GM12878 (cell line): Measurements from ENCODE around the gene PDE6C. TPM values are rescaled to one million over a fixed set of nuclear protein-coding genes. Genes with fewer than 3 reads are reported as not detected.

Experiments used
- ATAC-seq: fragments of 200-7000 bp; cut with Tn5 transposase; 3 replicates; pipeline ENCODE4 v1.9.1; 2020; ENCODE audit warnings: mild to moderate bottlenecking, moderate library complexity
- BruUV-seq: library from RNA; stranded (reverse); fragments of 400-500 nt; replicated peaks from 2 replicates; lab custom pipeline; 2021; lab: Mats Ljungman, UMichigan
- CTCF ChIA-PET: fragments of 300-600 bp; sonication (Branson Sonifier 250); formaldehyde crosslinking; extraction: SDS; loops from one replicate; lab custom pipeline; 2021; ENCODE audit warnings: inconsistent platforms; lab: Yijun Ruan, JAX
- POLR2A ChIA-PET: fragments of 350-600 bp; formaldehyde crosslinking; extraction: SDS; loops from one replicate; lab custom pipeline; 2021; ENCODE audit warnings: inconsistent platforms; lab: Charles Lee
- RAD21 ChIA-PET: fragments of 300-600 bp; sonication (Branson Sonifier 250); formaldehyde crosslinking; loops from one replicate; lab custom pipeline; 2023; ENCODE audit warnings: antibody characterized with exemption; ENCODE audit not compliant: unreplicated experiment; lab: Charles Lee
- SMC1A ChIA-PET: fragments of 300-600 bp; sonication (Branson Sonifier 250); formaldehyde crosslinking; loops from one replicate; lab custom pipeline; 2023; ENCODE audit not compliant: unreplicated experiment, uncharacterized antibody; lab: Charles Lee
- DNase-seq: peaks from one replicate; pipeline ENCODE4 v3.0.0-alpha.2; 2011; ENCODE audit warnings: low read depth, low spot score
- FAIRE-seq: peaks from 3 replicates; lab custom pipeline; 2011; peaks lifted over from hg19 to GRCh38; lab: Jason Lieb, UNC
- H2AFZ ChIP-seq: 2 replicates; pipeline ENCODE4 v1.6.0; 2011; ENCODE audit warnings: low read depth, low read length, control low read depth; ENCODE audit not compliant: control insufficient read depth
- H3K27ac ChIP-seq: 2 replicates; pipeline ENCODE4 v1.5.1; 2011; ENCODE audit warnings: control low read depth; ENCODE audit not compliant: control insufficient read depth, insufficient read depth
- H3K27me3 ChIP-seq, 2 experiments: replicated peaks in 1 of 2; 2 replicates each; pipeline versions ENCODE4 v1.6.0 to v1.6.1; 2011; ENCODE audit warnings: low read length in 1 of 2; ENCODE audit not compliant: control insufficient read depth in 2 of 2, insufficient read depth in 2 of 2
- H3K36me3 ChIP-seq, 2 experiments: 2 replicates each; pipeline ENCODE4 v1.5.1; 2011; ENCODE audit warnings: low read length in 1 of 2; ENCODE audit not compliant: control insufficient read depth in 2 of 2, insufficient read depth in 2 of 2
- H3K4me1 ChIP-seq: 2 replicates; pipeline ENCODE4 v1.6.1; 2011; ENCODE audit warnings: mild to moderate bottlenecking, low read length, moderate library complexity, mixed read lengths; ENCODE audit not compliant: control insufficient read depth, insufficient read depth
- H3K4me2 ChIP-seq: 2 replicates; pipeline ENCODE4 v1.6.0; 2011; ENCODE audit warnings: control low read depth; ENCODE audit not compliant: control insufficient read depth, insufficient read depth
- H3K4me3 ChIP-seq: fragments of 200-600 bp; sonication (generic); 2 replicates; pipeline ENCODE4 v1.5.1; 2016
- H3K79me2 ChIP-seq: 2 replicates; pipeline ENCODE4 v1.6.0; 2011; ENCODE audit warnings: low read length; ENCODE audit not compliant: control insufficient read depth, insufficient read depth
- H3K9ac ChIP-seq: 2 replicates; pipeline ENCODE4 v1.8.0; 2011; ENCODE audit warnings: low read length, control low read depth, mixed read lengths; ENCODE audit not compliant: control insufficient read depth, insufficient read depth
- H3K9me3 ChIP-seq: replicated peaks from 3 replicates; pipeline ENCODE4 v1.5.1; 2011; ENCODE audit warnings: mild to moderate bottlenecking, low read length; ENCODE audit not compliant: control insufficient read depth, insufficient read depth
- H4K20me1 ChIP-seq: 2 replicates; pipeline ENCODE4 v1.6.0; 2011; ENCODE audit not compliant: control insufficient read depth, insufficient read depth
- BRCA1 ChIP-seq: IDR thresholded peaks from 2 replicates; pipeline ENCODE4 v1.6.1; 2011; ENCODE audit warnings: low read depth, low read length, improper control_type of control experiment
- EGR1 ChIP-seq, 2 experiments: IDR thresholded peaks; 1 replicate in 1 of 2; 2 replicates in 1 of 2; pipeline ENCODE4 v1.6.1; 2011 to 2012; ENCODE audit warnings: low read depth in 2 of 2, low read length in 2 of 2, borderline replicate concordance in 1 of 2, mild to moderate bottlenecking in 1 of 2, moderate library complexity in 1 of 2
- EP300 ChIP-seq, 2 experiments: fragments of 150-350 bp in 1 of 2; IDR thresholded peaks; 2 replicates each; pipeline ENCODE4 v1.6.1; 2011 to 2012; ENCODE audit warnings: low read depth in 2 of 2, low read length in 2 of 2, borderline replicate concordance in 1 of 2, improper control_type of control experiment in 1 of 2, inconsistent platforms in 1 of 2; ENCODE audit not compliant: control insufficient read depth in 1 of 2
- MEF2A ChIP-seq: IDR thresholded peaks from 2 replicates; pipeline ENCODE4 v1.6.1; 2011; ENCODE audit warnings: low read depth, mild to moderate bottlenecking, low read length, moderate library complexity; ENCODE audit not compliant: insufficient read depth
- NFYA ChIP-seq: IDR thresholded peaks from 2 replicates; pipeline ENCODE4 v1.6.1; 2011; ENCODE audit warnings: low read depth, mild to moderate bottlenecking, low read length, improper control_type of control experiment, borderline replicate concordance
- SUZ12 ChIP-seq: fragments of 200-600 bp; sonication (generic); IDR thresholded peaks from one replicate; pipeline ENCODE4 v1.6.1; 2018; ENCODE audit warnings: antibody characterized with exemption, mild to moderate bottlenecking; ENCODE audit not compliant: unreplicated experiment
- TCF7 ChIP-seq: IDR thresholded peaks from 2 replicates; pipeline ENCODE4 v1.6.1; 2014; ENCODE audit warnings: antibody characterized with exemption, borderline replicate concordance
- WGBS: methylation state at CpG from one replicate; pipeline ENCODE4 v1.1.6; 2016; ENCODE audit warnings: low lambda C conversion rate; ENCODE audit not compliant: insufficient replicate concordance, insufficient coverage; ENCODE audit errors: missing lambda C conversion rate; 5-methylcytosine and 5-hydroxymethylcytosine counted together
- in situ Hi-C: fragments of 300-500 bp; cut with MboI; formaldehyde crosslinking; loops from 9 replicates; pipeline ENCODE4 v1.14.3; 2018; ENCODE audit warnings: mixed read lengths
- intact Hi-C: fragments of 100-400 bp; cut with micrococcal nuclease; formaldehyde crosslinking; loops from one replicate; pipeline ENCODE4 v1.14.2; 2022; ENCODE audit not compliant: unreplicated experiment
- polyA plus RNA-seq, 11 experiments: library from polyadenylated mRNA; depleted of rRNA in 4 of 11; unstranded in 6 of 11; stranded (reverse) in 5 of 11; fragments of >200 nt; fragmentation: Nextera tagmentation in 4 of 11; fragmentation: Illumina TruSeq in 1 of 11; extraction: Ambion mirVana in 4 of 11; extraction: Trizol in 1 of 11; gene quantifications; 1 replicate in 1 of 11; 2 replicates in 10 of 11; pipeline versions ENCODE4 v1.2.1 to v1.2.3, GENCODE V29; 2011 to 2016; ENCODE audit warnings: inconsistent platforms in 2 of 11, missing spikeins in 2 of 11, low read depth in 1 of 11
- total RNA-seq, 4 experiments: library from RNA; depleted of rRNA in 3 of 4; stranded (reverse); fragments of >200 nt in 3 of 4; fragmentation: Illumina TruSeq in 1 of 4; extraction: Trizol in 1 of 4; gene quantifications; 2 replicates each; pipeline versions ENCODE4 v1.2.1 to v1.2.3, GENCODE V29; 2013 to 2021
- TF ChIP-seq, protein P1 (sequence below): fragments of 150-350 bp; IDR thresholded peaks from 2 replicates; pipeline ENCODE4 v1.6.1; 2014; ENCODE audit warnings: mild to moderate bottlenecking, low read depth, low read length
- TF ChIP-seq, protein P2 (sequence below): fragments of 450-650 bp; IDR thresholded peaks from 2 replicates; pipeline ENCODE4 v1.6.1; 2017; ENCODE audit warnings: mild to moderate bottlenecking, moderate library complexity
- TF ChIP-seq, protein P3 (sequence below): IDR thresholded peaks from 2 replicates; pipeline ENCODE4 v1.6.1; 2012; ENCODE audit warnings: mild to moderate bottlenecking, low read depth, low read length

PDE6C gene
- total and polyA plus RNA-seq, 10 of the 15 experiments (the other 5 are each of a cell fraction or from before 2014, with no cell fraction given): not detected

DNA sequence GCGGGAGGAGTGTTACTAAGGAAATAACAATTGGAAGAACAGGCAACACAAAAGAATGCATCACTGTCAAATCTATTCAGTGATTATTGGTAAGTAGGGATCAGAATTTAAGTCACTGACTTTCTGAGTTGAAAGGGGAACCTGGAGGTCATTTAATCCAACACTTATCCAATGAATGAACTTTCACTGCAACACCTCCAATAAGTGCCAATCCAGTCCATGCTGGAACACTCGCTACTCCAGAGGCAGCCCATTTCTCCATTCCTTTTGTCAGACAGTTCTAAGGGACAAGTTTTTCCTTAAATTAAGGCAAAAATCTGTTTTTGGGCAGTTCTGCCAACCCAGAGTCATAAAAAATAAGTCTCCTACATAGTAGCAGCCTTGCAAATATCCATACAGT lies 60.6 kb downstream of the PDE6C start:
- BruUV-seq: no TSS peak

More for the DNA sequence above, 60.6 kb downstream of the PDE6C start:
- no peak for ATAC-seq
- Histone ChIP-seq H2AFZ (no peak overlapping the region), H3K9ac (no peak overlapping the region), H3K36me3 (peaks cover 0 to 5% of the 10 kb centered on the region in 2 experiments; a peak in 1 of 4 replicates), H3K4me3 (no peak overlapping the region), H3K9me3 (no peaks in the 10 kb centered on the region), H4K20me1 (no peaks in the 10 kb centered on the region), H3K27ac (no peak overlapping the region), H3K79me2 (no peaks in the 10 kb centered on the region), H3K27me3 (no peaks in the 10 kb centered on the region), H3K4me1 (no peaks in the 10 kb centered on the region), H3K4me2 (no peak overlapping the region)
- in situ Hi-C loops: no loop called here
- TF ChIP-seq BRCA1 (no peak), NFYA (no peak), MEF2A (no peak), EGR1 (IDR thresholded peaks at IDR 0.05; ENCODE audit: borderline replicate concordance in 1 of 2, low read depth in 2 of 2, low read length in 2 of 2) (no peak), TCF7 (no peak), SUZ12 (no peak), EP300 (IDR thresholded peaks at IDR 0.05; ENCODE audit: borderline replicate concordance in 1 of 2, control insufficient read depth in 1 of 2, low read depth in 2 of 2, low read length in 2 of 2) (no peak)
- TF ChIP-seq, protein P1, sequence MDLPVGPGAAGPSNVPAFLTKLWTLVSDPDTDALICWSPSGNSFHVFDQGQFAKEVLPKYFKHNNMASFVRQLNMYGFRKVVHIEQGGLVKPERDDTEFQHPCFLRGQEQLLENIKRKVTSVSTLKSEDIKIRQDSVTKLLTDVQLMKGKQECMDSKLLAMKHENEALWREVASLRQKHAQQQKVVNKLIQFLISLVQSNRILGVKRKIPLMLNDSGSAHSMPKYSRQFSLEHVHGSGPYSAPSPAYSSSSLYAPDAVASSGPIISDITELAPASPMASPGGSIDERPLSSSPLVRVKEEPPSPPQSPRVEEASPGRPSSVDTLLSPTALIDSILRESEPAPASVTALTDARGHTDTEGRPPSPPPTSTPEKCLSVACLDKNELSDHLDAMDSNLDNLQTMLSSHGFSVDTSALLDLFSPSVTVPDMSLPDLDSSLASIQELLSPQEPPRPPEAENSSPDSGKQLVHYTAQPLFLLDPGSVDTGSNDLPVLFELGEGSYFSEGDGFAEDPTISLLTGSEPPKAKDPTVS: no peak
- TF ChIP-seq, protein P2, sequence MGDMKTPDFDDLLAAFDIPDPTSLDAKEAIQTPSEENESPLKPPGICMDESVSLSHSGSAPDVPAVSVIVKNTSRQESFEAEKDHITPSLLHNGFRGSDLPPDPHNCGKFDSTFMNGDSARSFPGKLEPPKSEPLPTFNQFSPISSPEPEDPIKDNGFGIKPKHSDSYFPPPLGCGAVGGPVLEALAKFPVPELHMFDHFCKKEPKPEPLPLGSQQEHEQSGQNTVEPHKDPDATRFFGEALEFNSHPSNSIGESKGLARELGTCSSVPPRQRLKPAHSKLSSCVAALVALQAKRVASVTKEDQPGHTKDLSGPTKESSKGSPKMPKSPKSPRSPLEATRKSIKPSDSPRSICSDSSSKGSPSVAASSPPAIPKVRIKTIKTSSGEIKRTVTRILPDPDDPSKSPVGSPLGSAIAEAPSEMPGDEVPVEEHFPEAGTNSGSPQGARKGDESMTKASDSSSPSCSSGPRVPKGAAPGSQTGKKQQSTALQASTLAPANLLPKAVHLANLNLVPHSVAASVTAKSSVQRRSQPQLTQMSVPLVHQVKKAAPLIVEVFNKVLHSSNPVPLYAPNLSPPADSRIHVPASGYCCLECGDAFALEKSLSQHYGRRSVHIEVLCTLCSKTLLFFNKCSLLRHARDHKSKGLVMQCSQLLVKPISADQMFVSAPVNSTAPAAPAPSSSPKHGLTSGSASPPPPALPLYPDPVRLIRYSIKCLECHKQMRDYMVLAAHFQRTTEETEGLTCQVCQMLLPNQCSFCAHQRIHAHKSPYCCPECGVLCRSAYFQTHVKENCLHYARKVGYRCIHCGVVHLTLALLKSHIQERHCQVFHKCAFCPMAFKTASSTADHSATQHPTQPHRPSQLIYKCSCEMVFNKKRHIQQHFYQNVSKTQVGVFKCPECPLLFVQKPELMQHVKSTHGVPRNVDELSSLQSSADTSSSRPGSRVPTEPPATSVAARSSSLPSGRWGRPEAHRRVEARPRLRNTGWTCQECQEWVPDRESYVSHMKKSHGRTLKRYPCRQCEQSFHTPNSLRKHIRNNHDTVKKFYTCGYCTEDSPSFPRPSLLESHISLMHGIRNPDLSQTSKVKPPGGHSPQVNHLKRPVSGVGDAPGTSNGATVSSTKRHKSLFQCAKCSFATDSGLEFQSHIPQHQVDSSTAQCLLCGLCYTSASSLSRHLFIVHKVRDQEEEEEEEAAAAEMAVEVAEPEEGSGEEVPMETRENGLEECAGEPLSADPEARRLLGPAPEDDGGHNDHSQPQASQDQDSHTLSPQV: no peak
- TF ChIP-seq, protein P3, sequence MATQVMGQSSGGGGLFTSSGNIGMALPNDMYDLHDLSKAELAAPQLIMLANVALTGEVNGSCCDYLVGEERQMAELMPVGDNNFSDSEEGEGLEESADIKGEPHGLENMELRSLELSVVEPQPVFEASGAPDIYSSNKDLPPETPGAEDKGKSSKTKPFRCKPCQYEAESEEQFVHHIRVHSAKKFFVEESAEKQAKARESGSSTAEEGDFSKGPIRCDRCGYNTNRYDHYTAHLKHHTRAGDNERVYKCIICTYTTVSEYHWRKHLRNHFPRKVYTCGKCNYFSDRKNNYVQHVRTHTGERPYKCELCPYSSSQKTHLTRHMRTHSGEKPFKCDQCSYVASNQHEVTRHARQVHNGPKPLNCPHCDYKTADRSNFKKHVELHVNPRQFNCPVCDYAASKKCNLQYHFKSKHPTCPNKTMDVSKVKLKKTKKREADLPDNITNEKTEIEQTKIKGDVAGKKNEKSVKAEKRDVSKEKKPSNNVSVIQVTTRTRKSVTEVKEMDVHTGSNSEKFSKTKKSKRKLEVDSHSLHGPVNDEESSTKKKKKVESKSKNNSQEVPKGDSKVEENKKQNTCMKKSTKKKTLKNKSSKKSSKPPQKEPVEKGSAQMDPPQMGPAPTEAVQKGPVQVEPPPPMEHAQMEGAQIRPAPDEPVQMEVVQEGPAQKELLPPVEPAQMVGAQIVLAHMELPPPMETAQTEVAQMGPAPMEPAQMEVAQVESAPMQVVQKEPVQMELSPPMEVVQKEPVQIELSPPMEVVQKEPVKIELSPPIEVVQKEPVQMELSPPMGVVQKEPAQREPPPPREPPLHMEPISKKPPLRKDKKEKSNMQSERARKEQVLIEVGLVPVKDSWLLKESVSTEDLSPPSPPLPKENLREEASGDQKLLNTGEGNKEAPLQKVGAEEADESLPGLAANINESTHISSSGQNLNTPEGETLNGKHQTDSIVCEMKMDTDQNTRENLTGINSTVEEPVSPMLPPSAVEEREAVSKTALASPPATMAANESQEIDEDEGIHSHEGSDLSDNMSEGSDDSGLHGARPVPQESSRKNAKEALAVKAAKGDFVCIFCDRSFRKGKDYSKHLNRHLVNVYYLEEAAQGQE: no peak
- FAIRE-seq: no peak
- ChIA-PET POLR2A (interaction anchor here (0.5 kb wide), 1 partner anchor 325 kb away, joined by 6 read pairs; no protein-coding TSS in a partner anchor), CTCF (interaction anchor here (1.0 kb wide), 1 partner anchor 16 kb away, joined by 4 read pairs; no protein-coding TSS in a partner anchor), RAD21 (no interaction called here), SMC1A (no interaction called here)
- intact Hi-C loops: no loop called here
- 98% methylated on average over 2 of the region's 2 CpGs for WGBS
- DNase-seq: no peak
